HCT116 (cell line): ENCODE results near the gene FOXC2. TPM values are rescaled to one million over a fixed set of nuclear protein-coding genes. Genes with fewer than 3 reads are reported as not detected.

ENCODE experiments used
- ATAC-seq: fragments of 200-7000 bp; cut with Tn5 transposase; 2 replicates; pipeline ENCODE4 v1.9.1; 2020; ENCODE audit warnings: mild to moderate bottlenecking, moderate library complexity
- BruUV-seq: library from RNA; stranded (reverse); fragments of 400-500 nt; replicated peaks from 2 replicates; lab custom pipeline; 2021; lab: Mats Ljungman, UMichigan
- CTCF ChIA-PET: fragments of 300-600 bp; sonication (Branson Sonifier 250); formaldehyde crosslinking; loops from one replicate; lab custom pipeline; 2021; ENCODE audit warnings: antibody characterized with exemption; lab: Charles Lee
- POLR2A ChIA-PET: fragments of 300-600, 350-600 bp; sonication (Branson Sonifier 250); formaldehyde crosslinking; loops from one replicate; lab custom pipeline; 2021; ENCODE audit warnings: antibody characterized with exemption; lab: Charles Lee
- RAD21 ChIA-PET, 2 experiments: fragments of 300-600 bp; sonication (Branson Sonifier 250); formaldehyde crosslinking; loops; one replicate each; lab custom pipeline; 2023; ENCODE audit warnings: low total read pairs in 2 of 2; ENCODE audit not compliant: uncharacterized antibody in 2 of 2, unreplicated experiment in 2 of 2, low non-redundant PET in 1 of 2; lab: Charles Lee
- DNase-seq: peaks from one replicate; pipeline ENCODE4 v3.0.0-alpha.2; 2010; ENCODE audit warnings: low read depth, low spot score
- H2AFZ ChIP-seq: fragments of 200-600 bp; shearing (Covaris generic), sonication (generic); 2 replicates; pipeline ENCODE4 v1.6.1; 2017; ENCODE audit warnings: low read depth, mixed run types, mixed read lengths, antibody characterized with exemption, low read length; ENCODE audit not compliant: poor library complexity, severe bottlenecking
- H3K27ac ChIP-seq: 2 replicates; pipeline ENCODE4 v1.5.1; 2012; ENCODE audit warnings: low read depth, low read length
- H3K27me3 ChIP-seq: fragments of 200-600 bp; sonication (generic); 2 replicates; pipeline ENCODE4 v1.6.1; 2016; ENCODE audit warnings: mixed run types, low read length, mixed read lengths; ENCODE audit not compliant: insufficient read depth
- H3K36me3 ChIP-seq, 2 experiments: fragments of 200-500 bp in 1 of 2; fragments of 200-600 bp in 1 of 2; sonication (Bioruptor generic) in 1 of 2; sonication (generic) in 1 of 2; 2 replicates each; pipeline versions ENCODE4 v1.5.1 to v1.6.1; 2014 to 2016; ENCODE audit warnings: low read length in 2 of 2, inconsistent platforms in 1 of 2, mixed read lengths in 1 of 2, mixed run types in 1 of 2; ENCODE audit not compliant: insufficient read depth in 2 of 2, control insufficient read depth in 1 of 2
- H3K4me1 ChIP-seq, 2 experiments: fragments of 200-600 bp in 1 of 2; sonication (generic) in 1 of 2; 2 replicates each; pipeline versions ENCODE4 v1.5.1 to v1.6.1; 2012 to 2017; ENCODE audit warnings: low read length in 2 of 2, inconsistent platforms in 1 of 2, mild to moderate bottlenecking in 1 of 2, mixed read lengths in 1 of 2, mixed run types in 1 of 2, moderate library complexity in 1 of 2; ENCODE audit not compliant: insufficient read depth in 2 of 2, control insufficient read depth in 1 of 2
- H3K4me2 ChIP-seq: fragments of 200-600 bp; sonication (generic); 2 replicates; pipeline ENCODE4 v1.6.1; 2017; ENCODE audit warnings: mixed run types, low read length, mixed read lengths
- H3K4me3 ChIP-seq, 2 experiments: fragments of 200-600 bp in 1 of 2; sonication (generic) in 1 of 2; replicated peaks in 1 of 2; 2 replicates each; pipeline ENCODE4 v1.5.1; 2011 to 2016; ENCODE audit warnings: low read length in 2 of 2, control low read depth in 1 of 2, low read depth in 1 of 2, mild to moderate bottlenecking in 1 of 2, mixed read lengths in 1 of 2, mixed run types in 1 of 2
- H3K79me2 ChIP-seq: fragments of 200-600 bp; sonication (generic); 2 replicates; pipeline ENCODE4 v1.6.1; 2017; ENCODE audit warnings: mild to moderate bottlenecking, mixed run types, low read length, moderate library complexity, mixed read lengths; ENCODE audit not compliant: insufficient read depth
- H3K9ac ChIP-seq: fragments of 200-600 bp; sonication (generic); 2 replicates; pipeline ENCODE4 v1.6.1; 2016; ENCODE audit warnings: low read length, mixed read lengths
- H3K9me2 ChIP-seq: fragments of 200-600 bp; sonication (generic), shearing (Covaris generic); 2 replicates; pipeline ENCODE4 v1.6.1; 2017; ENCODE audit warnings: mixed run types, mild to moderate bottlenecking, moderate library complexity; ENCODE audit not compliant: insufficient read depth
- H3K9me3 ChIP-seq, 2 experiments: fragments of 200-500 bp in 1 of 2; fragments of 200-600 bp in 1 of 2; sonication (Bioruptor generic) in 1 of 2; sonication (generic) in 1 of 2; 2 replicates each; pipeline ENCODE4 v1.6.1; 2014 to 2017; ENCODE audit warnings: low read length in 2 of 2, mixed read lengths in 2 of 2, inconsistent platforms in 1 of 2, low read depth in 1 of 2, mild to moderate bottlenecking in 1 of 2, mixed run types in 1 of 2, moderate library complexity in 1 of 2; ENCODE audit not compliant: control insufficient read depth in 1 of 2, insufficient read depth in 1 of 2
- H4K20me1 ChIP-seq: fragments of 200-600 bp; sonication (generic), shearing (Covaris generic); 2 replicates; pipeline ENCODE4 v1.6.1; 2017; ENCODE audit warnings: mixed run types, mild to moderate bottlenecking, moderate library complexity; ENCODE audit not compliant: insufficient read depth
- ATF3 ChIP-seq: IDR thresholded peaks from 2 replicates; pipeline ENCODE4 v1.6.1; 2012
- CBX3 ChIP-seq: IDR thresholded peaks from 2 replicates; pipeline ENCODE4 v1.6.1; 2012; ENCODE audit warnings: low read depth
- EGR1 ChIP-seq: IDR thresholded peaks from 2 replicates; pipeline ENCODE4 v1.6.1; 2012; ENCODE audit warnings: low read depth
- ELF1 ChIP-seq: IDR thresholded peaks from 2 replicates; pipeline ENCODE4 v1.6.1; 2012; ENCODE audit warnings: low read depth, borderline replicate concordance
- FOSL1 ChIP-seq: IDR thresholded peaks from 2 replicates; pipeline ENCODE4 v1.6.1; 2012; ENCODE audit warnings: low read depth
- JUND ChIP-seq: IDR thresholded peaks from 2 replicates; pipeline ENCODE4 v1.6.1; 2012
- MAX ChIP-seq: IDR thresholded peaks from 2 replicates; pipeline ENCODE4 v1.6.1; 2012
- POLR2A ChIP-seq: IDR thresholded peaks from 2 replicates; pipeline ENCODE4 v1.7.0; 2011; ENCODE audit warnings: borderline replicate concordance; ENCODE audit not compliant: insufficient read depth, insufficient read length; ENCODE audit errors: extremely low read depth
- POLR2AphosphoS5 ChIP-seq: IDR thresholded peaks from 2 replicates; pipeline ENCODE4 v1.6.1; 2011; ENCODE audit warnings: mild to moderate bottlenecking, low read depth, low read length, moderate library complexity
- RAD21 ChIP-seq: IDR thresholded peaks from 2 replicates; pipeline ENCODE4 v1.6.1; 2012; ENCODE audit warnings: low read depth, mild to moderate bottlenecking
- SP1 ChIP-seq: IDR thresholded peaks from 2 replicates; pipeline ENCODE4 v1.6.1; 2012; ENCODE audit warnings: low read depth
- SRF ChIP-seq: IDR thresholded peaks from 2 replicates; pipeline ENCODE4 v1.6.1; 2012; ENCODE audit warnings: low read depth
- TCF7L2 ChIP-seq: IDR thresholded peaks from 2 replicates; pipeline ENCODE4 v1.7.0; 2011; ENCODE audit warnings: borderline replicate concordance, inconsistent platforms; ENCODE audit not compliant: insufficient read depth, insufficient read length; ENCODE audit errors: extremely low read depth
- ZBTB33 ChIP-seq: IDR thresholded peaks from 2 replicates; pipeline ENCODE4 v1.6.1; 2011; ENCODE audit warnings: mild to moderate bottlenecking, low read length, moderate library complexity; ENCODE audit not compliant: insufficient replicate concordance; ENCODE audit errors: extremely low read depth
- ZNF274 ChIP-seq: fragments of 200-500 bp; sonication (Bioruptor generic); IDR thresholded peaks from 2 replicates; pipeline ENCODE4 v1.6.1; 2014; ENCODE audit warnings: mild to moderate bottlenecking, low read depth, low read length, inconsistent platforms
- intact Hi-C: fragments of 100-400 bp; cut with micrococcal nuclease; formaldehyde crosslinking; loops from 2 replicates; pipeline ENCODE4 v1.10.0; 2022
- total RNA-seq: library from RNA; stranded (reverse); gene quantifications from one replicate; pipeline ENCODE4 v1.2.1, GENCODE V29; 2021; ENCODE audit not compliant: unreplicated experiment

Gene FOXC2
- total RNA-seq, 1 experiment from 2014 or later, result 0.22 TPM

- intact Hi-C loops, result loop anchor here (2.0 kb wide), 1 partner anchor 363 kb away; no protein-coding TSS in a partner anchor
- TF ChIP-seq POLR2AphosphoS5, result no peak
- TF ChIP-seq ZBTB33, result no peak
- no peak for TF ChIP-seq SRF
- TF ChIP-seq JUND, result no peak
- BruUV-seq, result no TSS peak
- H3K4me3 ChIP-seq, result no peak overlapping the region
- no peak overlapping the region for H3K4me2 ChIP-seq
- DNase-seq (no peak), ATAC-seq (no peak)
- H3K36me3 ChIP-seq, result no peaks in the 10 kb centered on the region
- H3K4me1 ChIP-seq, result peaks cover 4 to 13% of the 10 kb centered on the region in 2 experiments; a peak in 3 of 4 replicates
- RAD21 ChIA-PET, result no interaction called here
- POLR2A ChIA-PET, result no interaction called here
- no peaks in the 10 kb centered on the region for H3K79me2 ChIP-seq
- no peaks in the 10 kb centered on the region for H3K9me3 ChIP-seq
- no peak overlapping the region for H3K9ac ChIP-seq
- no peak overlapping the region for H2AFZ ChIP-seq
- H4K20me1 ChIP-seq, result no peaks in the 10 kb centered on the region
- no peaks in the 10 kb centered on the region for H3K9me2 ChIP-seq
- CTCF ChIA-PET, result interaction anchor here (0.5 to 2.2 kb wide), 3 partner anchors 269 to 700 kb away, joined by 3 to 14 read pairs (median 3); no protein-coding TSS in a partner anchor
- no peaks in the 10 kb centered on the region for H3K27me3 ChIP-seq
- no peak overlapping the region for H3K27ac ChIP-seq
These were observed 45.1 kb upstream of the FOXC2 start for GRCh38 chr16:86521236-86522197.

- no TSS peak for BruUV-seq
- no peak overlapping the region for H2AFZ ChIP-seq
- no peaks in the 10 kb centered on the region for H4K20me1 ChIP-seq
- no peak overlapping the region for H3K9ac ChIP-seq
- ChIA-PET POLR2A (no interaction called here), CTCF (no interaction called here), RAD21 (no interaction called here)
- no peak for ATAC-seq
- H3K27ac ChIP-seq, result no peak overlapping the region
- H3K79me2 ChIP-seq, result no peaks in the 10 kb centered on the region
- DNase-seq, result no peak
- no peak overlapping the region for H3K4me3 ChIP-seq
- H3K36me3 ChIP-seq, result no peaks in the 10 kb centered on the region
- H3K4me2 ChIP-seq, result no peak overlapping the region
- H3K9me2 ChIP-seq, result no peaks in the 10 kb centered on the region
- H3K9me3 ChIP-seq, result no peaks in the 10 kb centered on the region
- no peaks in the 10 kb centered on the region for H3K27me3 ChIP-seq
- peaks cover 4 to 16% of the 10 kb centered on the region in 2 experiments; a peak in 3 of 4 replicates for H3K4me1 ChIP-seq
- intact Hi-C loops, result no loop called here
- no peak for TF ChIP-seq CBX3
- TF ChIP-seq ZNF274, result no peak
- no peak for TF ChIP-seq EGR1
- no peak for TF ChIP-seq SRF
- TF ChIP-seq MAX, result no peak
- no peak for TF ChIP-seq TCF7L2
- TF ChIP-seq ELF1, result no peak
- TF ChIP-seq POLR2A, result no peak
- TF ChIP-seq FOSL1, result no peak
- TF ChIP-seq ATF3, result no peak
- TF ChIP-seq RAD21, result no peak
- no peak for TF ChIP-seq SP1
These were observed 44.0 kb upstream of the FOXC2 start for GRCh38 chr16:86522634-86523033.
